GM18526 (cell line): ENCODE measurements around the gene PPP4C.

Experiments
- POLR2A ChIP-seq: IDR thresholded peaks from 3 replicates; pipeline ENCODE4 v1.6.1; 2011; ENCODE audit not compliant: insufficient read length; ENCODE audit errors: extremely low read depth

Gene PPP4C

DNA sequence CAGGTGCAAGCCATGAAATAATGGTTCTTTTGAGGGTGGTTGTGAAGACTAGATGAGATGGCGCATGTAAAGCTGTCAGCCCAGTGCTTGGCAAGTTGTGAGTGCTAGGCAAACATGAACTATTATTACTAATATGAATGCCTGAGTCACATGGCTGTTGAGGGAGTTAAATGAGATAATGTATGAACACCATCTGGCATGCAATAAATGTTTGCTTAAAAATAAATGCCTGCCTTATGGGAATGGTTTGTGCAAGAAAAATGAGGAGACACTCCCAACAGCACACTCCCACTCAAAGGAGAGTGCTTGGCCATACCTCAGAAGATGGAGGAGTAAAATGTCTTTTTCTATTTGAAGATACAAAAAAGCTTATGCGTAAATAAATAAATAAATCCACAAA is 43.6 kb downstream of the PPP4C start:
- no peak for TF ChIP-seq POLR2A

DNA sequence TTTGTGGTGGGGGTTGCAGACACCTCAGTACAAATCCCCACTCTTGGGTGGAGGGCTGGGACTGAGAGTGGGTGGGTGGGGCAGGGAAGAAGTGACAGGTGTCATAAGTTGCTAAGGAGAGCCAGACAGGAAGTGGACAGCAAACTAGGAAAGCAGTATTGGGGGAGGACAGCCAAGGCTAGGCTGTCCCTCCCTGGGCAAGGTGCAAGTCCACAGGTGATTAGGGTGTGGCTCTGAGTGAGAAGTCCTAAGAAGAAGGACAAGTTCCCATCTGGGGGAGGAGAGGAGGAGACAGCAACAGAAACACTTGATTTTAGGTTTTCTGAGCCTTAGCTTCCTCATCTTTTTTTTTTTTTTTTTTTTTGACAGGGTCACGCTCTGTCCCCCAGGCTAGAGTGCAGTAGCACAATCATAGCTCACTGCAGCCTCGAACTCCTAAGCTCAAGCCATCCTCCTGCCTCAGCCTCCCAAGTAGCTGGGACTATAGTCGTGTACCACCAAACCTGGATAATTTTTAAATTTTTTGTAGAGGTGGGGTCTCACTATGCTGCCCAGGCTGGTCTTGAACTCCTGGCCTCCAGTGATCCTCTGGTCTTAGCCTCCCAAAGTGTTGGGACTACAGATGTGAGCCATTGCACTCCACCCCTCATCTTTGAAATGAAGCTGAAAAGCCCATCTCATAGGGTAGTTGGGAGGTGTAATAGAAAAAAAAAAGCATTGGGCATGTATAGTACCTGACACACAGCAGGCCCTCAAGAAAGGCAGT is 44.7 kb downstream of the PPP4C start:
- TF ChIP-seq POLR2A = no peak

DNA sequence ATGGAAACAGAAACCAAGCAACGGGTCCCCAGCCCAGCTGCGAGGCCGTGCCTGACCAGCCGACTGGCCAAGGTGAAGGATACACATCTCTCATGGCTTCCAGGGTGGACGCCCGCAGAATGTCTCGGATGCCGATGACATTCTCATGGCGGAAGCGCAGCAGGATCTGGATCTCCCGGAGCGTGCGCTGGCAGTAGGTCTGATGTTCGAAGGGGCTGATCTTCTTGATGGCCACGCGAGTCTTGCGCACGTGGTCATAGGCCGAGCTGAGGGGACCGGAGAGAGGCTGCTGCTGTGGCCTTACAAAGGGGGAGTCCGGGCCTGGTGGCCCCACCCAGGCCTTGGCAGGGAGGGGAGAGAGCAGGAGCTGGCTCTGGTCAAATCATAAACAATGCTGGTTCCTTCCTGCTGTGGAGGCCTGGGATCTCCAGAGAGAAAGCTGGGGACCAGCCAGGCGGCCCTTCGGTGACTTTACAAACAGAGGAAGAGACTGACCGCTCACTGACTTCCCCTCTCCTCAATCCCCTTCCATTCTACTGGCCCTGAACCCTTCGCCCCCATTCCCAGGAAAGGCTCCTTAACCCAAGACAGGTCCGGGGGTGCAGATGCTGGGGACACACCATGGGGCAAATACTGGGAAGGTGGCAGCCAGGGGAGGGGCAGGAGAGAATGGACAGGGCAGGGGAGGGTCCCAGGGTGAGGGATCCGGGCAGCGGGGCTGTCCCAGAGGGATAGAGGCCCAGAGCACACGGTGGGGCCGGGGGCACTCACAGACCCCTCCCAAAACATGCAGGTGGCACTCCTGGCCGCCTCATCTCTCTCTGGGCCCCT is 46.2 kb downstream of the PPP4C start:
- no peak for TF ChIP-seq POLR2A

DNA sequence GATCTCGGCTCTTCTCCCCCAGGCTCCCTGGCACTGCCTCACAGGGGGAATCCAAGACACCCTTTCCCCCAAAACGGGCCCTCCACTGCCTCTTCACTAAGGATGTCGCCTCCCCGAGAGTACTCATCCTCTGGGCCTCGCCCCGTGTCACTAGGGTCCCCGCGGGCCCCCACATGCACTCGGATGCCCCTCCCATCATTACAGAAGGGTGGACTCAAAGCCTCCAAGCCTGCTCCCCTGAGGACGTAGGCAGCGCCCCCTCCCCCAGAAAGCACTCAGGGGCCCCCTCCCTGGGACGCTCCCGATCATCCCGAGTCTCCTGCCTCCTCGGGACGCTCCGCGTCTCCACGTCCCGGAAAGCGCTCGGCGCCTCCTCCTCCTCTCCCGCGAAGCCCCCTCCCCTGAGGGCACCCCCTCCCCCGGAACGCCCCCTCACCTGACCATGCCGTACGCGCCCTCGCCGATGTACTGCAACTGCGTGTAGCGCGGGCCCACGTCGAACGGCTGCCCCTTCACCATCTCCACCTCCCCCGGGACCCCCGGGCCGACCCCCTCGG is 46.9 kb downstream of the PPP4C start:
- TF ChIP-seq POLR2A = no peak

DNA sequence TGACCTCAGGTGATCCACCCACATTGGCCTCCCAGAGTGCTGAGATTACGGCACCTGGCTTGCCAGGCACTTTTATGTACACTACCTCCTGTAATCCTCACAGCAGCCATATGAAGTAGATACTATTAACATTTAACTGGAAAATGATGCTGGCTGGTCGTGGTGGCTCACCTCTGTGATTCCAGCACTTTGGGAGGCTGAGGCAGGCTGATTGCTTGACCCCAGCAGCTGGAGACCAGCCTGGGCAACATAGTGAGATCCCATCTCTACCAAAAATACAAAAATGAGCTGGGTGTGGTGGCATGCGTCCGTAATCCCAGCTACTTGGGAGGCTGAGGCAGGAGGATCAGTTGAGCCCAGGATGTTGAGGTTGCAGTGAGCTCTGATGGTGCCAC is 49.2 kb downstream of the PPP4C start:
- TF ChIP-seq POLR2A = no peak

DNA sequence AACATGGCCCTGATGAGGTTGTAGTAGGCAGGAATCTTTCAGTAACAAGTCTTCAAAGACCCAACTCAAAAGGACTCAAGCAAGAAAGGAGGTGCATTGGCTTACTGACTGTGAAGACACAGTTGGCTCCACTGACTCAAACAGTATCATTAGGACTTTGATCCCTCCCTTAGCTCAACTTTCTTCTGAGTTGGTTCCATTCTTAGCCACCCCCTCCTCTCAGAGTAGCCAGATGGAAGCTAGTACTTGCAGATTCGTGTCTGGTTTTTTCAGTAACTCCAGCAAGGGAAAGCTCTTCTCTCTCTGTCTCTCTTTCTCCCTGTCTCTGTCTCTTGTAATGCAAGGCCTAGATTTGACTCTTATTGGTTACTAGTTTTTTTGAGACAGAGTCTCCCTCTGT is 52.2 kb downstream of the PPP4C start:
- TF ChIP-seq POLR2A = no peak

DNA sequence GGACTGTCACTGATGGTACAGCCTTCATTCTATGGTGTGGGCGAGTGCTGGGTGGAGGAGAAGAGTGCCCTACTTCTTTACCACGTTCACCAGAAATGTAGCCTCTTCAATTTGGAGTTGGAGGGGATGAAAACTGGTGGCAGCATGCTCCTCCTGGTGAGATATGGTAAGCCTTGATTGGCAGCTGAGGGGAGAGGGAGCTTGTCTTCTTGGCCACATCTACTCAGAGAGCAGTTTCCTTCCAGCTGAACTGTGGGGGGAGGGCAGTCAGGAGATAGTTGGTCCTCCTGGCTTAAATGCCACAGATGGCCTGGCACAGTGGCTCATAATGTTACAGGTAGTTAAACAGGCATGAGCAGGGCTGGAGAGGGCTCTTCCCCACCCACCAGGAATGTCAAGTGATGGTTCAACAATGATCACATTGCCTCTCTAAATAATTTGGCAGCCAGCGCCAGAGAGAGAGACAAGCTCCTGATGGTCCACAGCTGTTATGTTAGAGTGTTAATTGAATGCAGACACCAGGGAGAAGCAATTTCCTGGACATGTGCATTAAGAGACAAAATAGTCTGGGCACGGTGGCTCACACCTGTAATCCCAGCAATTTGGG is 56.2 kb downstream of the PPP4C start:
- no peak for TF ChIP-seq POLR2A

DNA sequence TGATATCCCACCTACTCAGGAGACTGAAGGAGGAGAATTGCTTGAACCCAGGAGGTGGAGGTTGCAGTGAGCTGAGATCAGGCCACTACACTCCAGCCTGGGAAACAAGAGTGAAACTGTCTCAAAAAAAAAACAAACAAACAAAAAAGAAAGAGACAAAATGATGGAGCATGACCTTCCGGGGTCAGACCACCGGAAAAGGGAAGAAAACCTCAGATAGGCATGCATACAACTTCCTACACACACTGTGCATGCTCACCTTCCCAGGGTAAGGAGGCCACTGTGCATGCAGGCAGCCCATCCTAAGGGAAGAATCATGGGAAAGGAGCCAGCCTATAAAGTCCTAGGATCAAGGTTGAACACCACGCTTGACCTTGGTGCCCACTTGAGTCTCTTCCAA is 56.8 kb downstream of the PPP4C start:
- TF ChIP-seq POLR2A = no peak
